Middle frontal gyrus (tissue), 1 donor: ENCODE measurements around the gene C7.

Experiments
- DNase-seq: peaks from one replicate; pipeline ENCODE4 v3.0.0-alpha.2; 2015; ENCODE audit warnings: low spot score; ENCODE audit errors: extremely low spot score

Gene C7

DNA sequence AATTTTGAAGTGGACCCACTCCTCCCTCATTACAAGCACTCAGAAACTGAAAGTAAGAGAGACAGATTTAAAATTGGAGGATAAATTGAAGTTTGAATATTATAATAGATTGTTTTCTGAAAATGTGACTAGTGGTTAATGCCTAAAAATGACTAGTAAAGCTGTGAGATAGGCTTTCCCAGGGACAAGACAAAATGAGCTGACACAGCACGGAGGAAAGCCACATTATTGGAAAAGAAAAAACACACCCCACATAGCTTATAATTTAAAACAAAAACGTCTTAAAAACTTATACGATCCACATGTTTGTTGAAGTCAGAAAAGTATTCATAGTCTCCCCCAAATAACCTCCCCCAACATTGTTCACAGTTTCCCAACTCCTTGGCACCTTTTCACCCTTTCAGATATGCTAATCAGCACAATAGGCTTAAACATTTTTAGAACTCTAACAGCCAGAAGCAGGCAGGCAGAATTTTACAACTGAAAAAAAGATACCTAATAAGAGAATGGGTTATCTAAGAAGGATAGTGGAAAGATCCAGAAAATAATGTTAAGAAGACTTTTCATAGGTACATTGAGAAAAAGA, 6.1 kb downstream of the C7 start:
- no peak for DNase-seq

DNA sequence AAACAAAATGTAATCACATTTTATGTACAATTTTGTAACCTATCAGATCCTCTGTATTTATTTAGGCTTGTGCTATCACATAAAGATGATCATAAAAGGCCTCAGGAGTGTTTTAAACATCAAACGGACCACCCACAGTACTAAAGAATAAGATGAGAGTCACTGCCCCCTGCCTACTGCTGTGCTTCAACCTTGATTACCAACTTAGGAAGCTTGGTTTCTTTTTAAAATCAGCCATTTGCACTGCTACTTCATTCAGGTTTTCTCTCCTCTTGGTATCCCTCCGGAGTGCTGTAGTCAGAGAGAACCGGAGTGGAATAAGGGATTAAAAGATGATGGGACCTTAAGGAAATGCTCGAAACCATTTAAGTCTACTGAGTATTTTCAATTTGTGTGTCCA, 6.9 kb downstream of the C7 start:
- no peak for DNase-seq

DNA sequence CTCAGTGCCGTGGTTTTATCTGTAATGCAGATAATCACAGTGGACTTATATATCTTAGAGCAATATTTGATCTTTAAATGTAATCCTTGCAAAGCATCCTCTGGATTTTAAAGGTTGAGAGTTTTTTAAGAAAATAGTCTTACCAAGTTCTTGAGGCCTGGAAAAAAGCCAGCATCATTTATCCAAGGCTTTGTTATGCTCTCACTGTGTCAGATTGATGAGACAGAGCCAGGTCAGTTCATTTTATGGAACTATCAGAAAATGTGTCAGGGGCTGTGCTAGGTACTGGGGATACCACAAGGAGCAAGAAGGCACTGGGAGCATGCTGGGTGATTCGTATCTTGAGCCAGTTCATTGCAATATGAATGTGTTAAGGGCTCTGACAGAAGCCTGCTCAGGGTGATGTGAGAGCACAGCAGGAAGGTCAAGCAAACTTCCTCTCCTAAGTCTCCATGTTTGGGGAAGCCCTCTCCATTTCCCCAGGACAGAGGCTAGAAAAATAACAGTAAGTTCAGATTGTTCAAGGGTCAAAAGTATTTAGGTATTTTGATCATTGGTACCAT, 19.7 kb downstream of the C7 start:
- no peak for DNase-seq

DNA sequence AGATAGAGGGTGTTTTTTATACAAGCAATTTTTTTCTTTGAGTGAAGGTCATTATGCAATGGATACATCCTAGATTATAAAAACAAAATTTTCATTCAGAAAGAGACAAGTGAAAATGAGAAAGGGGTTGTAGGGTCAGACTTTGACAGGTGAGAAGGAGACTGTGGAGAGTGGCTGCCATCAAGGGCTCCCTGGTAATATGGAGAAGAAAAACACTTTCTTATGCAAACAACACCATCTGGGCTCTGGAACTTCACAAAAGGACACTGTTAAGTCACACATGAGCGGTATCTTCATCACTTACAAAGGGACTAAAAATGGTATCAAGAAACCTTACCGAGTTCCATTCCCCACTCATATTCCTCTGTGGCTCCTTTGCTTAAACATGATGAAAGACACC, 23.5 kb downstream of the C7 start:
- DNase-seq, result no peak

DNA sequence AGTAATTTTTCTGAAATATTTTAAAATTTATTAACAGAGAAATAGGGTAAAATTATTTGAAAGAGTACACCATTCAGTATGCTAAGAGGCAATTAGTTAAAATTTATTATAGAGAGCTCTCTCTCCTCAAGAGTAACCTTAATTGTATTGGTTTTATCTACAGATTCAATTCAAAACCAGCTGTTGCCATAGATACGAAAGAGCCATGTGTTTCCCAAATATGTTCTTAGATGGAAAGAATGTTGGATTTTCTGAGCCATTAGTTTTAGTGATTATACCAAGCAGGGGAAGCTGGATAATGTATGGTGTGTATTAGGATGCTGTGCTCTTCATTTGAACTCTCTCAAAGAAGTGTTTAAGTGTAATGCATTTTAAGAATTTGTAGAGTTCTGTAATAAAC, 27.8 kb downstream of the C7 start:
- no peak for DNase-seq

DNA sequence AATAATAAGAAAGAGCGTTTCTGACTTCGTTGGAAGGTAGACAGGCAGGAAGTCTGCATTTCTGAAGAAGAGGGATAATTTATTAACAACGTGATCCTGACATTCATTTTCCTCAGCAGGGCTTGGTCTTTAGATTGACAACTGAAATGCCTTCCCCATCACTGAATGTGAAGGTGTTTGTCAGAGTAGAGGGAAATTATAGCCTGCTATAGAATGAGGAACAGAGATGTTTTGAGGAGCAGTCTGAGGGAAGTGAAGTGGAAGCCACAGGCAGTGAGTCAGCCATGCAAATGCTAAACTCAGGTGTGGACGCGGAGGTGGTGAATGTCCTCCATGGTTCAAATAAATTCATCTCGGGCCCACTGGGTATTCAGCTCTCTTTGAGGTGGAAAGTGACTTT, 30.5 kb downstream of the C7 start:
- DNase-seq, result no peak

DNA sequence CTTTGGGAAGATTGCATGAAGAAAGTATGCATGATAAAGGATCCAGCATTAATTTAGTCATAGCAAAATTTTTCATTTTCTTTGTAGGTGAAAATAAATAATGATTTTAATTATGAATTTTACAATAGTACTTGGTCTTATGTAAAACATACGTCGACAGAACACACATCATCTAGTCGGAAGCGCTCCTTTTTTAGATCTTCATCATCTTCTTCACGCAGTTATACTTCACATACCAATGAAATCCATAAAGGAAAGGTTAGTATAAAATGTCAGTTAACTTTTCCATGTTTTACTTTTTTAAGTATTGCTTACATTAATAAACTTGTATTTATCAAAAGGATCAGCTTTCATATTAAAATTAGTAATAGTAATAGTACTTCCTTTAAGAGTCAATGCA, 35.8 kb downstream of the C7 start:
- DNase-seq, result no peak

DNA sequence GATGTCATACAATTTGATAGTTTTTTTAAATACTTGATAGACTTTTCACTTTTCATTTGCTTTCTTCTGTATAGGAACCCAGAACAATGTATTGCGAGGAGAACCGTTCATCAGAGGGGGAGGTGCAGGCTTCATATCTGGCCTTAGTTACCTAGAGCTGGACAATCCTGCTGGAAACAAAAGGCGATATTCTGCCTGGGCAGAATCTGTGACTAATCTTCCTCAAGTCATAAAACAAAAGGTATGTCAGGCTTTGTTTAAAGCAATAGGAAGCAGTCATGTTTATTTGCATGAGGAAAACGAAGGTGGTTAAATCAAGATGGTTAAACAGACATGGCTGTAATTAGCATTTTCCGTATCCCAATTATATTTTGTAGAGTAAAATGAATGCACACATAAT, 46.0 kb downstream of the C7 start:
- DNase-seq, result no peak

DNA sequence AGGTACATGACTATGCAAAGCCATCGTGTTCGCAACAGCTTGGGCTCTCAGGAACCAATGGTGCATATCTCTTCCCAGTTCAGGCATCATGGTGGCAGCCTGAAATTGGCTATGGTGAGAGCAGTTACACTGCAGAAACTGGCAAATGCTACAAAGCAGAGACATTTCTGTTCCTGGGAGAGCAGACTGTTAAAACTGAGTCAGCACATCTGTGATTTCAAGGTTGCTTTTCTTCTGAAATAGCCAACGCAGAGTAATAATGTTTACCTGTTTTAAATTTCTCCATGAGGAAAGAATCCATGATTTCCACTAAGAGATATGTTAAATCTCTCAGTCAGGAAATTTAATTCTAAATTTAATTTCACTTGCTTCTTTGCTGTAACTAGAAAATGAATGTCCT, 47.8 kb downstream of the C7 start:
- no peak for DNase-seq

DNA sequence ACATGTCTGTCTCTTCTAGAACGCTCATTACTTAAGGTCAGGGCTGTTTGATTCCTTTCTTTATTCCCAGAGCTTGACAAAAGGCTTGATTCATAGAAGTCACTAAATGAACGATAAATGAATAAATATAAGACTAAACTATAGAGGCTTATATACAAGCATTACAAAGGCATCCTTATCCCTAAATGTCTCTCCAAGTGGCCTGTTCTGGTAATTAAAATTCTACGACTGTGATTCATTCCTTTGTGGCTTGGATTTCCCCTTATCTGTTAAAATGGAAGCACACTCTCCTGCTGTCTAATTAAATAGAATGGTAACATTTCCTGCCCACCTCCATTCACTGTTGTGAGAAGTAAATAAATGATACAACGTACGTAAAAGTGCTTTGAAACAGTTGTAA, 49.5 kb downstream of the C7 start:
- no peak for DNase-seq

DNA sequence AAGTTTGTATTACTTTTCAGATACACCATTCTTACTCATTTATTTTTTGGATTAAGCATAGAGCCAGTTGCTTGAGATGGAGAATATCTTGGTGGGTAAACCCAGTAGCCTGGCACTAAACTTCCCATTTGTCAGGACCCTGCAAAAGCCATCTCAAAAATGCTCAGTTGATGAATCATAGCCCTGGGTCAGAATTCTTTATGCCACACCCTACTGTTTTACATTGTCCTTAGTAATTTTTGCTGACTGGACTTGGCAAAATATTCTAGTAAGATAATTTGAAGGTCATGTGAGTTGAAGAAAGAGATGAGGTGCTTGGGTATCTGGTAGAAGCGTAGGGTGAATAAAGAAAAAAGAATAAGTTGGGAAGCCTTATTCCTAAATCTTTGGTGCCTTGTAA, 50.7 kb downstream of the C7 start:
- no peak for DNase-seq

DNA sequence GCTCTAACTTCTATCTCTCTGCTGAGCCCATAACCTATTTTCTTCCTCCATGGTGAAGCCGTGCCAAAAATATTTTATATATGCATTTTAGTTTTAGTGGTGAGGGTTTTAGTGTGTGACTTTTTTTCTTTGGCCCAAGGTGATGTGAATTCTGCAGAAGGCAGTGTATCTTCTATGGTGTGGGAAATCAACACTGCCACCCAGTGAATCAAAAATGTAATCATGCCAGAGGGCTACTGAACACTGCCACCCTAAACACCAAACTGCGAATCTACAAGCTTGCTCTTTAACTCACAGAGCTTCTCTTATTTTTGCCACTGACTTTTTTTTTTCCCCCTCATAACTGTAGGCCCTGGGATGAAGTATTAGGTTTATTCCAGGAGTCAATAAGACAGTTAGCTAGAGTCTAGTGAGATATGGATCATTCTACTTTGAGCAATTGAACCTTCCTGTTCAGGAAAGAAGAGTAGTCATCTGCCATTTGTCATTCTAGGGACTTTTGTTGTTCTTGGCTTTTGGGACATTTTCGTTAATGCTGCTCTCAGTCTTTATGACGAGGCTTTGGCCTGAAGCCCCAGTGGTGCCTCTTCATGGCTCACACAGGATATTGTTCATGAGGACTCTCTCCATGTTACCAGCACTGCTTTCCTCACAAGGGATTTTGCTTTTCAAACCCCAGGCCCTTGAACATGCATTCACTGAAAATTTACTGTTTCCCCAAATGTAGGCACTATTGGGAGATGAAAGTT, 53.1 kb downstream of the C7 start:
- no peak for DNase-seq

DNA sequence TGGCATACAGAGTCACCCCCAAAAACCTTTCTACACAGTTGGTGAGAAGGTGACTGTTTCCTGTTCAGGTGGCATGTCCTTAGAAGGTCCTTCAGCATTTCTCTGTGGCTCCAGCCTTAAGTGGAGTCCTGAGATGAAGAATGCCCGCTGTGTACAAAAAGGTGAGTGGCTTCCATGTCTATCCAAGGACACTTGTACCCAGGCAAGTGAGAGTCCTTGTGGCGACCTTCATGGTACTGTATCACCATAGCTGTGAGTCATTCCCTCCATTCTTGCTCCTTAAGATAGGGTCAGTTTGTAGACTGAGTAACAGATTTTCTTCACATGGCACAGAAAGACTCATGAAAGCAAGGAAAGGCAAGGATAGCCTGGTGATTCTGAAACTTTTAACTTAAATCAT, 63.1 kb downstream of the C7 start:
- DNase-seq, result no peak

DNA sequence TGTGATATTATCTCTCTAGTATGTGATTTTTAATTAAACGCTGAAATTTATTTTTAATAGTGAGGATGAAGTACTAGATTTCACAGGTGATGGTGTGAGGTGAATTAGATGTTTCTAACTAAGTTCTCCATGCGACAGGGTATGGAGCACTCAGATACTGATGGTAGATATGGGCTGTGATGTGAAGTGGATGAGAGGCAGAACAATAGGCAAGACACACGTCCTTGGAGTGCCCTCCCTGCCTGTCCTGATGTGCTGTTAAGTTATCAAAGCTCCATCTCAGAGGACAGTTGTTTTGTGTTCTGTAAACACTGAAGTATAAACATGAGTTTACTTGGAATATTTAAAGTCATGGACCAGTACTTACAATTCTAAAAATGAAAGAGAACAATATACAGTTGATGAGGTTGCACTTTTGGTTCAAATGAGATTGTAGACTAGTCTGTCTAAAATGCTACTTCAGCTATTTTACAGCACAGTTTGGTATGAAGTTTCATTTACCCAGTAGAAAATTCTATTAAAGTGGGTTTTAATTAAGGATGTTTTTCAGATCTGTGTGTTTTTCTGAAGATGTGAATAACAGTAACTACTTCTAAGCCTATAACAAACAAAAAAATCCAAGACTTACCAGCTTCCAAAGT, 64.2 kb downstream of the C7 start:
- DNase-seq, result no peak

DNA sequence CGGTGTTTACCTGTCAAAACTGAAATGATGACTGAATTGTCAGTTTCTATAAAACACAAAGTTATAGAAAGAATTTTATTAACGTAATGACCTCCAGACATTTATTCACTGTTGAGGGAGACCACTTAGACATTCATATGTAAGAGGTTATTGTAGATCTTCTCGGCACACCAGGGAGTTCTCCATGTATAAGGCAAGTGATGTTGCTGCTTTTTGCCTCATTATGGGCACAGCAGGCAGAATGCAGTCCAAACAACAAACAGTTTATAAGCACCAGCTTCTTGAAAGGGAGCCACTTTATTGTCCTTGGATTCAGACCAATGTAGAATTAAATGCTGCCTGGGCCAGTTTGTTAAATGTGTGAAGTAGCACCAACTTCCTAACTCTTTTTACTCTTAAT, 66.7 kb downstream of the C7 start:
- no peak for DNase-seq

DNA sequence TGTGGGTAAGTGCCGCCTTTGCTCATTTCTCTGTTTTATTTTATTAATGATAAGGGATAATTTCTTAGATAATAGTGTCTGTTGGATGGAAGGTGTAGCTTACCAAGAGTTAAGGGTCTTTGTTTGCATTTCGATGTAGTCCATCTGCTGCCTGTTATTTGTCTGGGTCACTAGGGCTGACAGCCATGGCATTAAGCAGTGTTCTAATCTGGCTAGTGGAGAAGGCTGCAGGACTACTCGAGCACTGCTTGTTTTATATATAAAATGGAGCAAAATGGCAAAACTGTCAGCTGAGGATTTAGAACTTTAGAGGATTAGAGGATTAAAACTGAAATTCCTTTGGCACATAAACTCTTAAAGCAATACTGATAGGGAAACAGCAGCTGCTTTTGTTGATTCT, 67.5 kb downstream of the C7 start:
- no peak for DNase-seq

DNA sequence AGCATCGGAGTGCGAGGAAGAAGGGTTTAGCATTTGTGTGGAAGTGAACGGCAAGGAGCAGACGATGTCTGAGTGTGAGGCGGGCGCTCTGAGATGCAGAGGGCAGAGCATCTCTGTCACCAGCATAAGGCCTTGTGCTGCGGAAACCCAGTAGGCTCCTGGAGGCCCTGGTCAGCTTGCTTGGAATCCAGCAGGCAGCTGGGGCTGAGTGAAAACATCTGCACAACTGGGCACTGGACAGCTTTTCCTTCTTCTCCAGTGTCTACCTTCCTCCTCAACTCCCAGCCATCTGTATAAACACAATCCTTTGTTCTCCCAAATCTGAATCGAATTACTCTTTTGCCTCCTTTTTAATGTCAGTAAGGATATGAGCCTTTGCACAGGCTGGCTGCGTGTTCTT, 72.1 kb downstream of the C7 start:
- no peak for DNase-seq

DNA sequence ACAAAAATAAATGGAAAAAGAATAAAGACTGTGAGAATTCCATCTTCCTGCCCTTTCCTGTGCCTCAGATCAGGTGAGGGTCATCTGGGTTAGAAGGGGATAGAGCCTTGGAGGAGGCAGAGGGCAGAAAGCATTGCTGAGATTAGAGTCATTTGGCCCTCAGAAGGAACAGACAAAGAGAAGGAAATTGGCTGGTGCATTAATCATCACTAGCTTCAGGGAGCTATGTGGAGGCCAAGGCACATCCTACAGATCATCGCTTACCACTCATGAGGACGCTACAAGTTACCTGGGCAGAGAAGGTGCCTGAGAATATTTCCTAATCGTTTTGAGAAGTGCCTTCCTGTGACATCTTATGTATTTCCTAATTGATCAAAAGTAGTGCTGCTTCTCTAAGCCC, 74.5 kb downstream of the C7 start:
- DNase-seq, result no peak

DNA sequence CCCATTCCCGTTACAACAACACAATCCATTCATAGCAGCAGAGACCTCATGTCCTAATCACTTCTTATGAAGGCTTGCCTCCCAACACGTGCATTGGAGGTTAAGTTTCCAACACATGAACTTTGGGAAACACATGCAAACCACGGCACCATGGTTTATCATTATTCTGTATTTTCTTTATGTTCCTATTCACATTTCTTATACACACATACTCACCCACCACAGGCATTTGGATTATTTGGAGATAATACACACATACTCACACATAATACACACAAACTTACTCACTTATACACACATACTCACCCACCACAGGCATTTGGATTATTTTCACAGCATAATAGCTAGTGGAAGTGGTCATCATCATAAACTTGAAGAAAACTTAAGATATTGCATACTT, 75.6 kb downstream of the C7 start:
- DNase-seq, result no peak

DNA sequence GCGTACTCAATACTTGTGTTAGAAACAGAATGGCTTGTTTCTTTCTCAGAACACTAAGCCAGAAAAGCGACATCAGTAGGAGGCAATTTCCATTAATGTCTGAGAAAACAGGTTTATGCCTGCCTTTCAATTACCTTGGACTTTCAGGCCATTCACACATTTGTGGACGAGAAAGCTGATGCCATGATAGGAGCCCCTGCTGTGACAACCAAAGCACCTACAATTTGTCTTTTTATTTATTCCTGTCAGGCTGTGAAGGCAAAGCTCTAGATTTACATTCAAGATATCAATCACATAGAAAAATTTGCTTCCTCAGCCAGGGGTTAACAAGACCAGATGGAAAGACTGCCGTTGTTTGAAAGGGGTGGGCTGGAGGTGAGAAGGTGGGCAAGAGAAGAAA, 76.2 kb downstream of the C7 start:
- DNase-seq, result no peak

DNA sequence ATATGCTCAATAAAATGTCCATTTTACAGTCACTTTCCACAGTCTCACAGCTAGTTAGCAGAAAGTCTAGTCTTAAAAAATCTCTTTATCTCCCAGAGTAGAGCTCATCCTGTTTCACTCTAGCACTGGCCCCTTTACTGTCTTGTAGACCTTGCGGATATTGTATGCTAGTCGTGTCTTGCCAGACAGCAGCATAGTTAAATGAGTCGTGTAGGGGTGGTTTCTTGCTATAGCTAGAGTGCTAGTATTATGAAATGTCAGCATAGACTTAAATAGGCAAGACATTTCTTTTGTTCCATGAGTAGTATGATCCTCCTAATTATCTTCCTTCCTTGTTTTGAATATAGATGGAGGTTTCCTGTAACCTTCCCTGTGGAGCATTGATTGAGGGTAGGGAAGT, 77.4 kb downstream of the C7 start:
- DNase-seq, result no peak

DNA sequence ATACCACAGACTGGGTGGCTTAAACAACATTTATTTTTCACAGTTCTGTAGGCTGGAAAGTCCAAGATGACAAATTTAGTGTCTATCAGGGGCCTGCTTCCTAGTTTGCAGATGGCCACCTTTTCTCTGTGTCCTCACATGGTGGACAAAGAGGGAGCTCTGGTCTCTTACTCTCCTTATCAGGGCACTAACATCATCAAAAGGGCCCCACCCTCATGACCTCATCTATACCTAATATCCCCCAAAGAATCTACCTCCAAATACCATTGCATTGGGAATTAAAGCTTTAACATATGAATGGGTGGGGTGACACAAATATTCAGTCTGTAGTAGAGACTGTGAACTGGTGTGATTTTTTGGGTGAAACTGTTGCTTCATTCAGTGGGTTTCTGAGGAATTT, 78.1 kb downstream of the C7 start:
- DNase-seq, result no peak
